ENCODE measurements around the gene STAT6. TPM values are rescaled to one million over a fixed set of nuclear protein-coding genes. Genes with fewer than 3 reads are reported as not detected.

The STAT6 gene
- total RNA-seq, 6 donors from 2014 or later, result 123 to 605 (median 251) TPM

- Histone ChIP-seq H3K4me3 (no peak overlapping the region), H3K36me3 (peaks cover 24 to 73% (median 62%) of the 10 kb centered on the region in 4 donors), H3K9me3 (no peaks in the 10 kb centered on the region), H3K4me1 (peaks cover 25 to 38% (median 27%) of the 10 kb centered on the region in 4 donors), H3K27ac (no peak overlapping the region), H3K27me3 (no peaks in the 10 kb centered on the region)
- WGBS, 2 donors, result 93 to 97% methylated on average over 12 to 14 of the region's 14 CpGs
- ATAC-seq (ENCODE audit: low FRiP score in 2 of 2) (no peak), DNase-seq (no peak)
- TF ChIP-seq CTCF (IDR thresholded peaks at IDR 0.05) (no peak), EP300 (IDR thresholded peaks at IDR 0.05) (no peak), POLR2AphosphoS5 (IDR thresholded peaks at IDR 0.05) (no peak), POLR2A (IDR thresholded peaks at IDR 0.05) (no peak)
Observed at GRCh38 chr12:57105011-57105753, 6.0 kb downstream of the STAT6 start.

GRCh38 chr12:57104292-57104910 lies 6.8 kb downstream of the STAT6 start:
- Histone ChIP-seq H3K4me1 (peaks cover 17 to 30% (median 20%) of the 10 kb centered on the region in 4 donors), H3K36me3 (peaks cover 24 to 81% (median 69%) of the 10 kb centered on the region in 4 donors), H3K9me3 (no peaks in the 10 kb centered on the region), H3K27ac (no peak overlapping the region), H3K4me3 (no peak overlapping the region), H3K27me3 (no peaks in the 10 kb centered on the region)
- ATAC-seq (ENCODE audit: low FRiP score in 2 of 2), result no peak
- TF ChIP-seq POLR2A (IDR thresholded peaks at IDR 0.05), result no peak
- no peak for TF ChIP-seq CTCF (IDR thresholded peaks at IDR 0.05)
- TF ChIP-seq POLR2AphosphoS5 (IDR thresholded peaks at IDR 0.05), result no peak
- TF ChIP-seq EP300 (IDR thresholded peaks at IDR 0.05), result no peak
- 96% methylated on average over 10 to 12 of the region's 12 CpGs for WGBS, 2 donors
- DNase-seq, result no peak

GRCh38 chr12:57103856-57104255 lies 7.3 kb downstream of the STAT6 start:
- ATAC-seq (ENCODE audit: low FRiP score in 2 of 2), result no peak
- H3K36me3 ChIP-seq, result peaks cover 25 to 86% (median 73%) of the 10 kb centered on the region in 4 donors

GRCh38 chr12:57101892-57102695 lies 9.1 kb downstream of the STAT6 start:
- ATAC-seq (ENCODE audit: low FRiP score in 2 of 2), result no peak
- DNase-seq, result no peak
- Histone ChIP-seq H3K27ac (peak overlapping the region in 2 of 4 donors; percentile 34 to 63), H3K36me3 (peaks cover 28 to 91% (median 75%) of the 10 kb centered on the region in 4 donors), H3K9me3 (no peaks in the 10 kb centered on the region), H3K4me3 (no peak overlapping the region), H3K4me1 (peaks cover 0 to 7% (median 0%) of the 10 kb centered on the region in 4 donors), H3K27me3 (no peaks in the 10 kb centered on the region)
- TF ChIP-seq POLR2AphosphoS5 (IDR thresholded peaks at IDR 0.05), result no peak
- TF ChIP-seq EP300 (IDR thresholded peaks at IDR 0.05), result no peak
- no peak for TF ChIP-seq POLR2A (IDR thresholded peaks at IDR 0.05)
- no peak for TF ChIP-seq CTCF (IDR thresholded peaks at IDR 0.05)
- 74 to 89% methylated on average over 14 to 15 of the region's 15 CpGs for WGBS, 2 donors

More at GRCh38 chr12:57103856-57104255, 7.3 kb downstream of the STAT6 start:
- DNase-seq, result no peak
- H3K27ac ChIP-seq, result no peak overlapping the region
- H3K4me3 ChIP-seq, result no peak overlapping the region
- peaks cover 12 to 24% (median 14%) of the 10 kb centered on the region in 4 donors for H3K4me1 ChIP-seq
- TF ChIP-seq EP300 (IDR thresholded peaks at IDR 0.05) (no peak), POLR2AphosphoS5 (IDR thresholded peaks at IDR 0.05) (no peak), CTCF (IDR thresholded peaks at IDR 0.05) (no peak), POLR2A (IDR thresholded peaks at IDR 0.05) (no peak)
- WGBS, 2 donors, result 89 to 93% methylated on average over 7 of the region's 7 CpGs
- H3K9me3 ChIP-seq, result no peaks in the 10 kb centered on the region
- no peaks in the 10 kb centered on the region for H3K27me3 ChIP-seq
